ENCODE measurements around the gene ARPC1A.

DNA sequence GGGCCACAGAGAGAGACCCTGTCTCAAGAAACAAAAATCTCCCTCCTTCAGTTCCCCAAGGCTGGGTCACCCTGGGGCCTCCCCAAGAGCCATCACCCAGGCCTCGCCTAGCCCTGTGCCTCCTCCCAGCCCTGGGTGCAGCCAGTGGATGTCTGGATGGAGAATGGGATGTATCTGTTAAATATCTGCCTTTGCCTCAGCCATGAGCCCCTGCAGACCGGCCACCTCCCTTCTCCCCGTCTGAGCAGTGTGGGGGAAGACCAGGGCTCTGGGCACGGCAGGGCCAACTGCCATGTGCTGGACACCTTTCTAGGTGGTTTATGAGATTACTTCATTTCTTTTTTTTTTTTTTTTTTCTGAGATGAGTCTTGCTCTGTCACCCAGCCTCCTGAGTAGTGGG, 58.8 kb downstream of the ARPC1A start:
- TF ChIP-seq FOXP2 (optimal IDR thresholded peaks at IDR 0.05; ENCODE audit: borderline replicate concordance, extremely low read depth, extremely low read length, insufficient read depth), result no peak
- no peak for TF ChIP-seq POLR2AphosphoS5 (IDR thresholded peaks at IDR 0.05; ENCODE audit: low read depth, low read length)
- TF ChIP-seq, protein P1, sequence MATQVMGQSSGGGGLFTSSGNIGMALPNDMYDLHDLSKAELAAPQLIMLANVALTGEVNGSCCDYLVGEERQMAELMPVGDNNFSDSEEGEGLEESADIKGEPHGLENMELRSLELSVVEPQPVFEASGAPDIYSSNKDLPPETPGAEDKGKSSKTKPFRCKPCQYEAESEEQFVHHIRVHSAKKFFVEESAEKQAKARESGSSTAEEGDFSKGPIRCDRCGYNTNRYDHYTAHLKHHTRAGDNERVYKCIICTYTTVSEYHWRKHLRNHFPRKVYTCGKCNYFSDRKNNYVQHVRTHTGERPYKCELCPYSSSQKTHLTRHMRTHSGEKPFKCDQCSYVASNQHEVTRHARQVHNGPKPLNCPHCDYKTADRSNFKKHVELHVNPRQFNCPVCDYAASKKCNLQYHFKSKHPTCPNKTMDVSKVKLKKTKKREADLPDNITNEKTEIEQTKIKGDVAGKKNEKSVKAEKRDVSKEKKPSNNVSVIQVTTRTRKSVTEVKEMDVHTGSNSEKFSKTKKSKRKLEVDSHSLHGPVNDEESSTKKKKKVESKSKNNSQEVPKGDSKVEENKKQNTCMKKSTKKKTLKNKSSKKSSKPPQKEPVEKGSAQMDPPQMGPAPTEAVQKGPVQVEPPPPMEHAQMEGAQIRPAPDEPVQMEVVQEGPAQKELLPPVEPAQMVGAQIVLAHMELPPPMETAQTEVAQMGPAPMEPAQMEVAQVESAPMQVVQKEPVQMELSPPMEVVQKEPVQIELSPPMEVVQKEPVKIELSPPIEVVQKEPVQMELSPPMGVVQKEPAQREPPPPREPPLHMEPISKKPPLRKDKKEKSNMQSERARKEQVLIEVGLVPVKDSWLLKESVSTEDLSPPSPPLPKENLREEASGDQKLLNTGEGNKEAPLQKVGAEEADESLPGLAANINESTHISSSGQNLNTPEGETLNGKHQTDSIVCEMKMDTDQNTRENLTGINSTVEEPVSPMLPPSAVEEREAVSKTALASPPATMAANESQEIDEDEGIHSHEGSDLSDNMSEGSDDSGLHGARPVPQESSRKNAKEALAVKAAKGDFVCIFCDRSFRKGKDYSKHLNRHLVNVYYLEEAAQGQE (IDR thresholded peaks at IDR 0.05; ENCODE audit: insufficient read depth in 1 of 2, low read depth in 2 of 2, low read length in 2 of 2), result no peak
- TF ChIP-seq TAF1 (IDR thresholded peaks at IDR 0.05; ENCODE audit: borderline replicate concordance, insufficient read depth, low read length), result no peak
- TF ChIP-seq SIN3A (IDR thresholded peaks at IDR 0.05; ENCODE audit: borderline replicate concordance, insufficient read depth, low read length), result no peak
